ENCODE measurements around the gene ODAD3.
A peak's percentile ranks its signal among the peaks of the same experiment; 100 is the strongest.
"Not testable (repeated sequence)": the region's sequence is repeated elsewhere in the genome, so short reads cannot be mapped to it uniquely, and the experiment has no call there.

Gene ODAD3

GRCh38 chr19:11405846-11406643 is 28.9 kb downstream of the ODAD3 start:
- peak in 1 of 3 experiments; percentile 60 for DNase-seq (ENCODE audit: low read depth in 3 of 3)

GRCh38 chr19:11404588-11405222 is 30.2 kb downstream of the ODAD3 start:
- no peak for DNase-seq (ENCODE audit: low read depth in 3 of 3)

- no peak for DNase-seq (ENCODE audit: low read depth in 3 of 3)
These were observed 32.9 kb downstream of the ODAD3 start for GRCh38 chr19:11401808-11402543.

- DNase-seq (ENCODE audit: low read depth in 3 of 3) = no peak
These were observed 34.1 kb downstream of the ODAD3 start for GRCh38 chr19:11400798-11401197.

GRCh38 chr19:11399667-11400066 is 35.3 kb downstream of the ODAD3 start:
- DNase-seq (ENCODE audit: low read depth in 3 of 3) = no peak

GRCh38 chr19:11397089-11397610 is 37.8 kb downstream of the ODAD3 start:
- DNase-seq (ENCODE audit: low read depth in 3 of 3) = no peak

- DNase-seq (ENCODE audit: low read depth in 3 of 3) = no peak
These were observed 43.8 kb downstream of the ODAD3 start for GRCh38 chr19:11390933-11391680.

- DNase-seq (ENCODE audit: low read depth in 3 of 3) = no peak
These were observed 44.6 kb downstream of the ODAD3 start for GRCh38 chr19:11390359-11390758.

GRCh38 chr19:11387162-11388034 is 47.5 kb downstream of the ODAD3 start:
- no peak for DNase-seq (ENCODE audit: low read depth in 3 of 3)

GRCh38 chr19:11384778-11385129 is 50.2 kb downstream of the ODAD3 start:
- no peak for DNase-seq (ENCODE audit: low read depth in 3 of 3)

- DNase-seq (ENCODE audit: low read depth in 3 of 3) = no peak
These were observed 51.2 kb downstream of the ODAD3 start for GRCh38 chr19:11383706-11384048.

- peak in 1 of 3 experiments; percentile 42 for DNase-seq (ENCODE audit: low read depth in 3 of 3)
These were observed 51.8 kb downstream of the ODAD3 start for GRCh38 chr19:11382898-11383705.

GRCh38 chr19:11380653-11381537 is 54.0 kb downstream of the ODAD3 start:
- DNase-seq (ENCODE audit: low read depth in 3 of 3) = peak; percentile 87 to 95 (median 90)

GRCh38 chr19:11379857-11380350 is 55.0 kb downstream of the ODAD3 start:
- no peak for DNase-seq (ENCODE audit: low read depth in 3 of 3)

GRCh38 chr19:11379269-11379845 is 55.6 kb downstream of the ODAD3 start:
- not testable (repeated sequence) for DNase-seq (ENCODE audit: low read depth in 3 of 3)

- no peak for DNase-seq (ENCODE audit: low read depth in 3 of 3)
These were observed 56.4 kb downstream of the ODAD3 start for GRCh38 chr19:11378319-11379189.

- no peak for DNase-seq (ENCODE audit: low read depth in 3 of 3)
These were observed 57.2 kb downstream of the ODAD3 start for GRCh38 chr19:11377756-11378155.

Measured in stimulated activated CD4-positive, alpha-beta T cell treated with anti-CD3 and anti-CD28 coated beads, TNF-alpha, amount 100 ng/mL, for 24 hours (primary cell).